Right atrium auricular region (tissue), 2 donors: ENCODE data around the gene ST3GAL6. TPM values are rescaled to one million over a fixed set of nuclear protein-coding genes. Genes with fewer than 3 reads are reported as not detected.
A peak's percentile ranks its signal among the peaks of the same experiment; 100 is the strongest.

Source experiments
- DNase-seq: peaks from one replicate; pipeline ENCODE4 v3.0.0-alpha.2; 2019; ENCODE audit warnings: low spot score
- H3K27ac ChIP-seq, 2 donors: fragments of 200-600 bp; sonication (generic); 1 replicate in 1 of 2; 2 replicates in 1 of 2; pipeline ENCODE4 v1.5.1; 2016 to 2019
- H3K27me3 ChIP-seq, 2 donors: fragments of 200-600 bp; sonication (generic); one replicate each; pipeline versions ENCODE4 v1.5.1 to v1.6.0; 2017 to 2019
- H3K36me3 ChIP-seq: fragments of 200-600 bp; sonication (generic); one replicate; pipeline ENCODE4 v1.5.1; 2016
- H3K4me1 ChIP-seq, 2 donors: fragments of 200-600 bp; sonication (generic); one replicate each; pipeline versions ENCODE4 v1.5.1 to v1.6.0; 2017 to 2019
- H3K4me3 ChIP-seq, 2 donors: fragments of 200-600 bp; sonication (generic); 1 replicate in 1 of 2; 2 replicates in 1 of 2; pipeline ENCODE4 v1.5.1; 2017 to 2019; ENCODE audit warnings: mild to moderate bottlenecking in 1 of 2, moderate library complexity in 1 of 2
- H3K9me3 ChIP-seq, 2 donors: fragments of 200-600 bp; sonication (generic); one replicate each; pipeline ENCODE4 v1.5.1; 2019
- total RNA-seq, 2 donors: library from RNA; depleted of rRNA; stranded (reverse); fragments of >200 nt; gene quantifications; one replicate each; pipeline ENCODE4 v1.1.0, GENCODE V29; 2016
- TF ChIP-seq, protein P1 (sequence below), 2 donors: fragments of 200-600 bp; sonication (generic); IDR thresholded peaks; one replicate each; pipeline ENCODE4 v1.5.1; 2019; ENCODE audit warnings: antibody characterized with exemption in 2 of 2

The ST3GAL6 gene
- total RNA-seq, 2 donors from 2014 or later = 25.9 to 27.2 TPM

GRCh38 chr3:98777801-98778220, 14.7 kb downstream of the ST3GAL6 start:
- Histone ChIP-seq H3K27me3 (no peaks in the 10 kb centered on the region), H3K36me3 (no peaks in the 10 kb centered on the region), H3K9me3 (no peaks in the 10 kb centered on the region), H3K4me1 (peaks cover 0 to 41% of the 10 kb centered on the region in 2 donors), H3K27ac (peak overlapping the region in 1 of 2 donors; percentile 54), H3K4me3 (no peak overlapping the region)
- no peak for DNase-seq
- TF ChIP-seq, protein P1, sequence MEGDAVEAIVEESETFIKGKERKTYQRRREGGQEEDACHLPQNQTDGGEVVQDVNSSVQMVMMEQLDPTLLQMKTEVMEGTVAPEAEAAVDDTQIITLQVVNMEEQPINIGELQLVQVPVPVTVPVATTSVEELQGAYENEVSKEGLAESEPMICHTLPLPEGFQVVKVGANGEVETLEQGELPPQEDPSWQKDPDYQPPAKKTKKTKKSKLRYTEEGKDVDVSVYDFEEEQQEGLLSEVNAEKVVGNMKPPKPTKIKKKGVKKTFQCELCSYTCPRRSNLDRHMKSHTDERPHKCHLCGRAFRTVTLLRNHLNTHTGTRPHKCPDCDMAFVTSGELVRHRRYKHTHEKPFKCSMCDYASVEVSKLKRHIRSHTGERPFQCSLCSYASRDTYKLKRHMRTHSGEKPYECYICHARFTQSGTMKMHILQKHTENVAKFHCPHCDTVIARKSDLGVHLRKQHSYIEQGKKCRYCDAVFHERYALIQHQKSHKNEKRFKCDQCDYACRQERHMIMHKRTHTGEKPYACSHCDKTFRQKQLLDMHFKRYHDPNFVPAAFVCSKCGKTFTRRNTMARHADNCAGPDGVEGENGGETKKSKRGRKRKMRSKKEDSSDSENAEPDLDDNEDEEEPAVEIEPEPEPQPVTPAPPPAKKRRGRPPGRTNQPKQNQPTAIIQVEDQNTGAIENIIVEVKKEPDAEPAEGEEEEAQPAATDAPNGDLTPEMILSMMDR (IDR thresholded peaks at IDR 0.05) = no peak

- DNase-seq = no peak
- Histone ChIP-seq H3K27ac (peak overlapping the region; percentile 15 to 54), H3K9me3 (no peaks in the 10 kb centered on the region), H3K36me3 (no peaks in the 10 kb centered on the region), H3K27me3 (no peaks in the 10 kb centered on the region), H3K4me3 (no peak overlapping the region), H3K4me1 (peaks cover 0 to 41% of the 10 kb centered on the region in 2 donors)
- TF ChIP-seq, protein P1 (IDR thresholded peaks at IDR 0.05) = no peak
Measured at GRCh38 chr3:98778383-98778782, 15.2 kb downstream of the ST3GAL6 start.

- DNase-seq = no peak
- peak overlapping the region; percentile 15 to 54 for H3K27ac ChIP-seq
Measured at GRCh38 chr3:98778852-98779413, 15.8 kb downstream of the ST3GAL6 start.

DNA sequence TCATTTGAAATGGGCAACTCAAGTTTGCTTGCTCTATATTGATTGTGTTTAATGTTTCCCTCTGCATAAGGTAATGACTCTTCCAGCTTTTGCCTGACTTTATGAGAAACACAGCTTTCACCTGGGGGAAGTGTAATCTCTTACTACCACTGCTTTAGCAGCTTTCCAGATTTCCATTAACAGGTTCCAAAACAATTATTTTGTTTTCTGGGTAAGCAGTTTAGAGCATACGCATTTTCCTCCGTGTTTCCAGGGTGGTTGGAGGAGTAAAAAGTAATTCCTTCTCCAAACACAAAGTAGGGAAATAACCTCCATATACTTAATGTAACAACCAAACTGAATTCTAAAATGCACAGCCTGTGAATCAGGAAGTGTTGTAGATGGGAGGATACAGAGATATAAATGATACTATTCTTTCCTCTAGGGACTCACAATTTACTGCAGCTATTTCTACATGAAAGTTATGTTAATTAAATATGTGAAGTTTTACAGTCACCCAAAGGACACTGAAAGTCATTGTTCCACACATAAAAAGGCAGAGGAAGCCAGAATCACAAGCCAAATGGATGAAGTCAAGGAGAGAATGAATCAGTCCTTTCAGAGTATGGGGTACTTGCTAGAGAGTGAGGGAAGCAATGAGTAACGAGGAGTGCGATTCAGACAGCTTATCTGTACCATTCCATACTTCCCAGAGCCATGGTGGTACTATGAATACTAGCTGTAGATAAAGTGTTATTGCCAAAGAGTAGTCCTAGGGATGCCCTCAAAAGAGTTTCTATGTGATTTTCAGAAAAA, 16.6 kb downstream of the ST3GAL6 start:
- H3K4me3 ChIP-seq = no peak overlapping the region
- DNase-seq = no peak
- H3K4me1 ChIP-seq = peaks cover 0 to 48% of the 10 kb centered on the region in 2 donors
- no peaks in the 10 kb centered on the region for H3K27me3 ChIP-seq
- H3K9me3 ChIP-seq = no peaks in the 10 kb centered on the region
- H3K36me3 ChIP-seq = no peaks in the 10 kb centered on the region
- TF ChIP-seq, protein P1 (IDR thresholded peaks at IDR 0.05) = no peak
- H3K27ac ChIP-seq = peak overlapping the region in 1 of 2 donors; percentile 43

More at GRCh38 chr3:98778852-98779413, 15.8 kb downstream of the ST3GAL6 start:
- Histone ChIP-seq H3K9me3 (no peaks in the 10 kb centered on the region), H3K4me3 (no peak overlapping the region), H3K4me1 (peaks cover 0 to 41% of the 10 kb centered on the region in 2 donors), H3K27me3 (no peaks in the 10 kb centered on the region), H3K36me3 (no peaks in the 10 kb centered on the region)
- TF ChIP-seq, protein P1 (IDR thresholded peaks at IDR 0.05) = no peak

GRCh38 chr3:98780343-98780742, 17.2 kb downstream of the ST3GAL6 start:
- no peak overlapping the region for H3K4me3 ChIP-seq
- no peak overlapping the region for H3K27ac ChIP-seq
- no peaks in the 10 kb centered on the region for H3K27me3 ChIP-seq
- no peaks in the 10 kb centered on the region for H3K9me3 ChIP-seq
- peaks cover 0 to 54% of the 10 kb centered on the region in 2 donors for H3K4me1 ChIP-seq
- TF ChIP-seq, protein P1 (IDR thresholded peaks at IDR 0.05) = no peak
- DNase-seq = no peak
- no peaks in the 10 kb centered on the region for H3K36me3 ChIP-seq
